Keratinocyte (primary cell): ENCODE results near the gene NRXN2. TPM values are rescaled to one million over a fixed set of nuclear protein-coding genes. Genes with fewer than 3 reads are reported as not detected.

Experiments
- DNase-seq: peaks from one replicate; pipeline ENCODE4 v3.0.0-alpha.2; 2011; ENCODE audit warnings: low read depth, missing footprints, low spot score
- FAIRE-seq: peaks from 2 replicates; lab custom pipeline; 2011; peaks lifted over from hg19 to GRCh38; lab: Jason Lieb, UNC
- H2AFZ ChIP-seq: 2 replicates; pipeline ENCODE4 v1.6.0; 2012; ENCODE audit warnings: low read length, control low read depth, inconsistent platforms; ENCODE audit not compliant: control insufficient read depth
- H3K27ac ChIP-seq: 2 replicates; pipeline ENCODE4 v1.5.1; 2011; ENCODE audit warnings: low read length; ENCODE audit not compliant: control insufficient read depth, insufficient read depth
- H3K27me3 ChIP-seq: 3 replicates; pipeline ENCODE4 v1.6.0; 2011; ENCODE audit warnings: low read length; ENCODE audit not compliant: control insufficient read depth, insufficient read depth; ENCODE audit errors: extremely low read depth
- H3K36me3 ChIP-seq, 2 experiments: 2 replicates in 1 of 2; 3 replicates in 1 of 2; pipeline ENCODE4 v1.5.1; 2011; ENCODE audit warnings: low read length in 2 of 2, mild to moderate bottlenecking in 1 of 2; ENCODE audit not compliant: control insufficient read depth in 2 of 2, insufficient read depth in 2 of 2; ENCODE audit errors: extremely low read depth in 1 of 2
- H3K4me1 ChIP-seq: 3 replicates; pipeline ENCODE4 v1.5.1; 2011; ENCODE audit warnings: low read length; ENCODE audit not compliant: control insufficient read depth, insufficient read depth; ENCODE audit errors: extremely low read depth
- H3K4me2 ChIP-seq: 3 replicates; pipeline ENCODE4 v1.6.0; 2011; ENCODE audit warnings: low read depth, low read length; ENCODE audit not compliant: control insufficient read depth, insufficient read depth; ENCODE audit errors: extremely low read depth
- H3K4me3 ChIP-seq, 3 experiments: fragments of 200-600 bp in 1 of 3; sonication (generic) in 1 of 3; 2 replicates in 2 of 3; 3 replicates in 1 of 3; pipeline ENCODE4 v1.5.1; 2011 to 2016; ENCODE audit warnings: low read length in 3 of 3, mild to moderate bottlenecking in 3 of 3, control low read depth in 2 of 3, inconsistent platforms in 1 of 3, low read depth in 1 of 3, mixed read lengths in 1 of 3, mixed run types in 1 of 3, moderate library complexity in 1 of 3; ENCODE audit not compliant: control insufficient read depth in 2 of 3, insufficient read depth in 2 of 3; ENCODE audit errors: extremely low read depth in 1 of 3
- H3K79me2 ChIP-seq: 2 replicates; pipeline ENCODE4 v1.6.0; 2012; ENCODE audit warnings: low read length; ENCODE audit not compliant: control insufficient read depth, insufficient read depth
- H3K9ac ChIP-seq: 3 replicates; pipeline ENCODE4 v1.6.0; 2011; ENCODE audit warnings: low read length; ENCODE audit not compliant: control insufficient read depth, insufficient read depth; ENCODE audit errors: extremely low read depth
- H3K9me1 ChIP-seq: 3 replicates; pipeline ENCODE4 v1.6.0; 2011; ENCODE audit warnings: low read length; ENCODE audit not compliant: control insufficient read depth, insufficient read depth; ENCODE audit errors: extremely low read depth
- H3K9me3 ChIP-seq: 2 replicates; pipeline ENCODE4 v1.5.1; 2012; ENCODE audit warnings: low read depth, low read length; ENCODE audit not compliant: control insufficient read depth
- H4K20me1 ChIP-seq: 3 replicates; pipeline ENCODE4 v1.6.0; 2011; ENCODE audit warnings: low read length; ENCODE audit not compliant: control insufficient read depth, insufficient read depth; ENCODE audit errors: extremely low read depth
- EZH2 ChIP-seq: IDR thresholded peaks from one replicate; pipeline ENCODE4 v1.6.1; 2012; ENCODE audit warnings: inconsistent platforms, mild to moderate bottlenecking, low read length, moderate library complexity
- dilution Hi-C: fragments of 300-500 bp; cut with MboI; formaldehyde crosslinking; loops from one replicate; pipeline ENCODE4 v1.7.0; 2020; ENCODE audit warnings: low sequenced_read_pairs; ENCODE audit not compliant: extremely low pct_ligation_motif_present
- polyA plus RNA-seq, 5 experiments: library from polyadenylated mRNA; depleted of rRNA in 3 of 5; stranded (reverse) in 3 of 5; stranded (forward) in 1 of 5; unstranded in 1 of 5; fragments of >200 nt; gene quantifications; 1 replicate in 1 of 5; 2 replicates in 3 of 5; 3 replicates in 1 of 5; pipeline versions ENCODE4 v1.2.1 to v1.2.3, GENCODE V29; 2011 to 2012; ENCODE audit warnings: missing spikeins in 2 of 5, low read depth in 1 of 5, low replicate concordance in 1 of 5
- TF ChIP-seq, protein P1 (sequence below), 3 experiments: IDR thresholded peaks in 1 of 3; conservative IDR thresholded peaks in 1 of 3; optimal IDR thresholded peaks in 1 of 3; 2 replicates in 2 of 3; 3 replicates in 1 of 3; pipeline versions ENCODE3 to v1.5.1; 2011; ENCODE audit warnings: low read length in 3 of 3, mild to moderate bottlenecking in 3 of 3, moderate library complexity in 2 of 3, control low read depth in 1 of 3, inconsistent platforms in 1 of 3; ENCODE audit not compliant: insufficient read depth in 2 of 3; ENCODE audit errors: extremely low read depth in 1 of 3

Gene NRXN2
- polyA plus RNA-seq, 1 donor (not counting 4 experiments of a cell fraction or from before 2014, with no cell fraction given) = not detected

DNA sequence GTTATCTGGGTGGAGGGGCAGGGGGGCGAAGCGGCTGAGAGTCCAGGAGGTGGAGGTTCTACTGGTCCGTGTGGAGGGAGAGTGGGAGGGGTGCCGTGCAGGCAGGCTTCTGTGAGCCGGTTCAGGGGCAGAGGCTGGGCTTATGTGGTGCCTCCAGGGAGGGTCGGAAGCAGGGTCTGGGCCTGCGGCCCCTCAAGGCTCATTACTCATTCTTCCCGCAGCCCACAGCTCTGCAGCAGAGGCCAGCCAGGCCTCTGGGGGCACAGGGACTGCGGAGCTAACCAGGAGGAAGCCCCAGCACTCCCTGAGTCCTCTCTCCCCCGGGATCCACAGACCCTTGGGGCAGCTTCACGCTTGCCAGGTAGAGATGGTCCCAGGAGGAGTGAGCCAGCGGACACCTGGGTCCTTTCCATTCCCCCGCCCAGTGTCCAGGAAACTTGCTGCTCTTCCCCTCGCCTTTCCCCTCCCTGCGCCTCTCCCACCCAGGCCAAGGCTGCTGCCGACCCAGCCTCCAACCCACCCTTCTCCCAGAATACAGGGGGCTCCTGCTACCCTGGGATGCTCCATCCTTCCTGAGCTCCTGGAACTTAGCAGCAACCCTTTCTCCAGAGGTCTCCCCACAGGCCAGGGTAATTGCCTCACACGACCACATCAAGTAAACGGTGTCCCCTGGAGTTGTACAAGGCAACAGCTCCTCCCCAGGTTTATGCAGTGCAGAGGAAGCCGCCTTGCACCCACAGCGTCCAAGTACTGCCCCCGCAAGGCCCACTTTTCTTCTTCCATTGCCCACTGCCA, 6.3 kb downstream of the NRXN2 start:
- no peak overlapping the region for H2AFZ ChIP-seq
- H3K36me3 ChIP-seq = no peaks in the 10 kb centered on the region
- DNase-seq (no peak), FAIRE-seq (no peak)
- H3K79me2 ChIP-seq = no peaks in the 10 kb centered on the region
- H4K20me1 ChIP-seq = no peaks in the 10 kb centered on the region
- no peak overlapping the region for H3K27ac ChIP-seq
- no peak overlapping the region for H3K4me2 ChIP-seq
- H3K4me3 ChIP-seq = no peak overlapping the region
- H3K9ac ChIP-seq = no peak overlapping the region
- dilution Hi-C loops = no loop called here
- peaks cover 87% of the 10 kb centered on the region for H3K27me3 ChIP-seq
- no peaks in the 10 kb centered on the region for H3K4me1 ChIP-seq
- TF ChIP-seq, protein P1, sequence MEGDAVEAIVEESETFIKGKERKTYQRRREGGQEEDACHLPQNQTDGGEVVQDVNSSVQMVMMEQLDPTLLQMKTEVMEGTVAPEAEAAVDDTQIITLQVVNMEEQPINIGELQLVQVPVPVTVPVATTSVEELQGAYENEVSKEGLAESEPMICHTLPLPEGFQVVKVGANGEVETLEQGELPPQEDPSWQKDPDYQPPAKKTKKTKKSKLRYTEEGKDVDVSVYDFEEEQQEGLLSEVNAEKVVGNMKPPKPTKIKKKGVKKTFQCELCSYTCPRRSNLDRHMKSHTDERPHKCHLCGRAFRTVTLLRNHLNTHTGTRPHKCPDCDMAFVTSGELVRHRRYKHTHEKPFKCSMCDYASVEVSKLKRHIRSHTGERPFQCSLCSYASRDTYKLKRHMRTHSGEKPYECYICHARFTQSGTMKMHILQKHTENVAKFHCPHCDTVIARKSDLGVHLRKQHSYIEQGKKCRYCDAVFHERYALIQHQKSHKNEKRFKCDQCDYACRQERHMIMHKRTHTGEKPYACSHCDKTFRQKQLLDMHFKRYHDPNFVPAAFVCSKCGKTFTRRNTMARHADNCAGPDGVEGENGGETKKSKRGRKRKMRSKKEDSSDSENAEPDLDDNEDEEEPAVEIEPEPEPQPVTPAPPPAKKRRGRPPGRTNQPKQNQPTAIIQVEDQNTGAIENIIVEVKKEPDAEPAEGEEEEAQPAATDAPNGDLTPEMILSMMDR (optimal IDR thresholded peaks at IDR 0.05 in 1 of 3, IDR thresholded peaks at IDR 0.05 in 1 of 3, conservative IDR thresholded peaks at IDR 0.05 in 1 of 3; ENCODE audit: extremely low read depth in 1 of 3, insufficient read depth in 2 of 3, low read length in 3 of 3) = no peak
- peak; percentile 18 for TF ChIP-seq EZH2
- no peaks in the 10 kb centered on the region for H3K9me3 ChIP-seq
- no peaks in the 10 kb centered on the region for H3K9me1 ChIP-seq

DNA sequence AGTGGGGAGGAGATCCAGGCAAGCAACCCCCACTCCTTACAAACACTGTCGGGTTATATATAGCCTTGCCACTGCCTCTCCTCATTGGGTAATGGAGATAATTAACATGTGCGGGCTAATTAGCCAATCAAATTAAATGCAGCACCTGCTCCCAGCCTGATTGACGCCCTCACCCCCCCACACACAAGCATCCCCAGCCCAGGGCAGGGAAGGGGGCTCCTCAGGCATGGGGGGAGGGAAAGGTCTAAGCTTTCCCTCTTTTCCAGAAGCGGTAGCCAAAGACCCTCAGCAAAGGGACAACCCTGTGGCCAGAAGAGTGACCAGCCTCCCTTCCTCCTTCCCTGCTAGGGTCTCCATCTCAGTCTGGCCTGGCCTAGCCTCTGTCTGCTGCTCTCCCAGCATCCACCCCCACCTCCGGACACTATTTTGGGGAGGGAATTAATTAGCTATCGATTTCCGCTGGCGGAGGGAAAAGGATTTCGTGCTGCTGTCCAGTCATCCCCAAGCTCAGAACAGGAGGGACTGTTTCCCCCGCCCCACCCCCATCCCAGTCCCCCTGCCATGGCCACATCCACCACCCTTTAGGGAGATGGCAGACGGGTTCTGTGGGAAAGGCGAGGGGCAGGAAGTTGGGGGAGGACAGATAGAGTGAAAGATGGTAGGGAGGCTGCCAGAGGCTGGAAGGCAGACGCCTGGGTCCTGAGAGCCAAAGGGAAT, 7.1 kb downstream of the NRXN2 start:
- FAIRE-seq = no peak
- H3K4me2 ChIP-seq = no peak overlapping the region
- H3K9me3 ChIP-seq = no peaks in the 10 kb centered on the region
- no peak for DNase-seq
- no peaks in the 10 kb centered on the region for H3K79me2 ChIP-seq
- H3K36me3 ChIP-seq = no peaks in the 10 kb centered on the region
- no peak overlapping the region for H2AFZ ChIP-seq
- no peaks in the 10 kb centered on the region for H4K20me1 ChIP-seq
- no peak overlapping the region for H3K9ac ChIP-seq
- H3K4me3 ChIP-seq = no peak overlapping the region
- no peaks in the 10 kb centered on the region for H3K9me1 ChIP-seq
- TF ChIP-seq, protein P1 (optimal IDR thresholded peaks at IDR 0.05 in 1 of 3, IDR thresholded peaks at IDR 0.05 in 1 of 3, conservative IDR thresholded peaks at IDR 0.05 in 1 of 3; ENCODE audit: extremely low read depth in 1 of 3, insufficient read depth in 2 of 3, low read length in 3 of 3) = no peak
- no peak for TF ChIP-seq EZH2
- no peak overlapping the region for H3K27ac ChIP-seq
- H3K27me3 ChIP-seq = peaks cover 86% of the 10 kb centered on the region
- no peaks in the 10 kb centered on the region for H3K4me1 ChIP-seq
- dilution Hi-C loops = no loop called here
